T-helper 17 cell (primary cell): ENCODE results near the gene TMCO4. TPM values are rescaled to one million over a fixed set of nuclear protein-coding genes. Genes with fewer than 3 reads are reported as not detected.
"Not testable (repeated sequence)": the region's sequence is repeated elsewhere in the genome, so short reads cannot be mapped to it uniquely, and the experiment has no call there.

Source experiments
- ATAC-seq: fragments of 150-1000 bp; cut with Tn5 transposase; 2 replicates; pipeline ENCODE4 v1.10.0; 2021; ENCODE audit warnings: mild to moderate bottlenecking, moderate library complexity
- DNase-seq, 3 donors: peaks; one replicate each; pipeline versions ENCODE4 v3.0.0 to v3.0.0-alpha.2; 2020 to 2021
- H3K9me3 ChIP-seq: one replicate; pipeline ENCODE4 v1.7.0; 2013; ENCODE audit warnings: low read length, mild to moderate bottlenecking; ENCODE audit not compliant: control insufficient read depth, poor library complexity, severe bottlenecking
- H3K27ac Mint-ChIP-seq: one replicate; pipeline ENCODE4 v1.8.0; 2022; ENCODE audit warnings: mild to moderate bottlenecking, moderate library complexity, mixed read lengths
- H3K27me3 Mint-ChIP-seq: one replicate; pipeline ENCODE4 v1.8.0; 2022; ENCODE audit warnings: mixed read lengths
- H3K36me3 Mint-ChIP-seq: one replicate; pipeline ENCODE4 v1.8.0; 2022; ENCODE audit warnings: low read depth, mixed read lengths
- H3K4me1 Mint-ChIP-seq: one replicate; pipeline ENCODE4 v1.8.0; 2022; ENCODE audit warnings: mild to moderate bottlenecking, mixed read lengths
- H3K4me3 Mint-ChIP-seq: one replicate; pipeline ENCODE4 v1.8.0; 2022; ENCODE audit warnings: mild to moderate bottlenecking, moderate library complexity, mixed read lengths
- total RNA-seq, 4 donors: library from RNA in 2 of 4; stranded (reverse) in 2 of 4; gene quantifications; one replicate each; pipeline ENCODE4 v1.2.3 and lab custom pipeline; 2022 to 2026

TMCO4 gene
- total RNA-seq, 2 donors from 2014 or later: 18.6 TPM

- H3K9me3 ChIP-seq: no peaks in the 10 kb centered on the region
- DNase-seq (no peak), ATAC-seq (no peak)
- Mint-ChIP-seq H3K27me3 (peaks cover 32% of the 10 kb centered on the region), H3K4me3 (no peak overlapping the region), H3K27ac (no peak overlapping the region), H3K36me3 (peaks cover 8% of the 10 kb centered on the region), H3K4me1 (no peaks in the 10 kb centered on the region)
Observed at GRCh38 chr1:19824036-19824435, 24.3 kb upstream of the TMCO4 start.

- ATAC-seq (no peak), DNase-seq (no peak)
- H3K36me3 Mint-ChIP-seq: no peaks in the 10 kb centered on the region
- no peak overlapping the region for H3K27ac Mint-ChIP-seq
- no peak overlapping the region for H3K4me3 Mint-ChIP-seq
- no peaks in the 10 kb centered on the region for H3K4me1 Mint-ChIP-seq
- no peaks in the 10 kb centered on the region for H3K9me3 ChIP-seq
- H3K27me3 Mint-ChIP-seq: peaks cover 7% of the 10 kb centered on the region
Observed at GRCh38 chr1:19819701-19820100, 20.0 kb upstream of the TMCO4 start.

GRCh38 chr1:19818324-19818723, 18.6 kb upstream of the TMCO4 start:
- Mint-ChIP-seq H3K27me3 (peaks cover 13% of the 10 kb centered on the region), H3K36me3 (peaks cover 3% of the 10 kb centered on the region), H3K27ac (no peak overlapping the region), H3K4me1 (no peaks in the 10 kb centered on the region), H3K4me3 (no peak overlapping the region)
- ATAC-seq (no peak), DNase-seq (no peak)
- H3K9me3 ChIP-seq: no peaks in the 10 kb centered on the region

GRCh38 chr1:19817160-19817559, 17.4 kb upstream of the TMCO4 start:
- no peaks in the 10 kb centered on the region for H3K9me3 ChIP-seq
- H3K27me3 Mint-ChIP-seq: peaks cover 11% of the 10 kb centered on the region
- peaks cover 3% of the 10 kb centered on the region for H3K36me3 Mint-ChIP-seq
- H3K4me1 Mint-ChIP-seq: no peaks in the 10 kb centered on the region
- DNase-seq: no peak
- no peak overlapping the region for H3K4me3 Mint-ChIP-seq
- H3K27ac Mint-ChIP-seq: peak overlapping the region; percentile 3
- no peak for ATAC-seq

- not testable (repeated sequence) for ATAC-seq, H3K4me1 Mint-ChIP-seq
Observed at GRCh38 chr1:19816737-19817086, 17.0 kb upstream of the TMCO4 start.

GRCh38 chr1:19815801-19816736, 16.4 kb upstream of the TMCO4 start:
- Mint-ChIP-seq H3K27ac (no peak overlapping the region), H3K36me3 (peaks cover 3% of the 10 kb centered on the region), H3K4me1 (peaks cover 2% of the 10 kb centered on the region), H3K27me3 (peaks cover 6% of the 10 kb centered on the region), H3K4me3 (no peak overlapping the region)
- ATAC-seq (no peak), DNase-seq (no peak)
- no peaks in the 10 kb centered on the region for H3K9me3 ChIP-seq

More at GRCh38 chr1:19816737-19817086, 17.0 kb upstream of the TMCO4 start:
- H3K36me3 Mint-ChIP-seq, DNase-seq, H3K4me3 Mint-ChIP-seq, H3K27me3 Mint-ChIP-seq, H3K9me3 ChIP-seq: not testable (repeated sequence)
- H3K27ac Mint-ChIP-seq: peak overlapping the region; percentile 3

- no peak within 1 kb of the TSS for H3K4me3 Mint-ChIP-seq
- peaks cover 3% of the 10 kb centered on the region for H3K36me3 Mint-ChIP-seq
- peaks cover 2% of the 10 kb centered on the region for H3K4me1 Mint-ChIP-seq
- H3K27me3 Mint-ChIP-seq: peaks cover 6% of the 10 kb centered on the region
- no peaks in the 10 kb centered on the region for H3K9me3 ChIP-seq
- ATAC-seq (no peak), DNase-seq (no peak)
- H3K27ac Mint-ChIP-seq: no peak within 1 kb of the TSS
Observed at GRCh38 chr1:19814681-19815503, 15.2 kb upstream of the TMCO4 start, which contains the start of gene RNF186. Gene RNF186 (minus strand): TSS chr1:19815283. CDS start chr1:19815101, 182 bp downstream.

- Mint-ChIP-seq H3K4me3 (no peak overlapping the region), H3K36me3 (peaks cover 3% of the 10 kb centered on the region), H3K27ac (no peak overlapping the region), H3K4me1 (peaks cover 2% of the 10 kb centered on the region), H3K27me3 (peaks cover 6% of the 10 kb centered on the region)
- ATAC-seq: no peak
- DNase-seq: no peak
- H3K9me3 ChIP-seq: no peaks in the 10 kb centered on the region
Observed at GRCh38 chr1:19814244-19814661, 14.5 kb upstream of the TMCO4 start.

- Mint-ChIP-seq H3K27me3 (peaks cover 6% of the 10 kb centered on the region), H3K4me3 (no peak overlapping the region), H3K36me3 (peaks cover 3% of the 10 kb centered on the region), H3K27ac (no peak overlapping the region), H3K4me1 (peaks cover 2% of the 10 kb centered on the region)
- DNase-seq: no peak
- ATAC-seq: no peak
- H3K9me3 ChIP-seq: no peaks in the 10 kb centered on the region
Observed at GRCh38 chr1:19813643-19813960, 13.9 kb upstream of the TMCO4 start.

- ATAC-seq: no peak
- Mint-ChIP-seq H3K4me3 (no peak overlapping the region), H3K36me3 (peaks cover 3% of the 10 kb centered on the region), H3K27me3 (peaks cover 6% of the 10 kb centered on the region), H3K4me1 (peaks cover 2% of the 10 kb centered on the region), H3K27ac (no peak overlapping the region)
- H3K9me3 ChIP-seq: no peaks in the 10 kb centered on the region
- no peak for DNase-seq
Observed at GRCh38 chr1:19812875-19813642, 13.3 kb upstream of the TMCO4 start.

- DNase-seq: peak; percentile 19 to 27 (median 26)
- H3K27ac Mint-ChIP-seq: no peak overlapping the region
- H3K36me3 Mint-ChIP-seq: peaks cover 3% of the 10 kb centered on the region
- no peaks in the 10 kb centered on the region for H3K9me3 ChIP-seq
- no peak overlapping the region for H3K4me3 Mint-ChIP-seq
- peaks cover 2% of the 10 kb centered on the region for H3K4me1 Mint-ChIP-seq
- H3K27me3 Mint-ChIP-seq: peaks cover 6% of the 10 kb centered on the region
- ATAC-seq: peak; percentile 51
Observed at GRCh38 chr1:19811206-19811851, 11.6 kb upstream of the TMCO4 start.

- no peak for DNase-seq
- peaks cover 2% of the 10 kb centered on the region for H3K4me1 Mint-ChIP-seq
Observed at GRCh38 chr1:19809044-19809750, 9.5 kb upstream of the TMCO4 start.

More at GRCh38 chr1:19809044-19809750, 9.5 kb upstream of the TMCO4 start:
- peaks cover 1% of the 10 kb centered on the region for H3K36me3 Mint-ChIP-seq
- peaks cover 7% of the 10 kb centered on the region for H3K27me3 Mint-ChIP-seq
- no peak for ATAC-seq
- no peaks in the 10 kb centered on the region for H3K9me3 ChIP-seq
- H3K27ac Mint-ChIP-seq: no peak overlapping the region
- no peak overlapping the region for H3K4me3 Mint-ChIP-seq
